Ovary (tissue), 9 donors: ENCODE data around the gene PRR23E. TPM values are rescaled to one million over a fixed set of nuclear protein-coding genes. Genes with fewer than 3 reads are reported as not detected.
A peak's percentile ranks its signal among the peaks of the same experiment; 100 is the strongest.

Experiments
- DNase-seq, 5 donors: peaks; one replicate each; pipeline ENCODE4 v3.0.0-alpha.2; 2019 to 2020
- H3K27ac ChIP-seq, 2 donors: fragments of 200-600 bp; one replicate each; pipeline versions ENCODE4 v1.5.1 to v1.8.0; 2019 to 2022
- H3K27me3 ChIP-seq: fragments of 200-600 bp; one replicate; pipeline ENCODE4 v1.8.0; 2022
- H3K36me3 ChIP-seq: fragments of 200-600 bp; sonication (generic); one replicate; pipeline ENCODE4 v1.5.1; 2019
- H3K4me1 ChIP-seq: one replicate; pipeline ENCODE4 v1.8.1; 2013; ENCODE audit warnings: mild to moderate bottlenecking, moderate library complexity; ENCODE audit not compliant: insufficient read depth
- H3K4me3 ChIP-seq: fragments of 200-600 bp; sonication (generic); one replicate; pipeline ENCODE4 v1.5.1; 2017
- H3K9me3 ChIP-seq, 2 donors: fragments of 200-600 bp in 1 of 2; sonication (generic) in 1 of 2; one replicate each; pipeline versions ENCODE4 v1.5.1 to v1.8.1; 2013 to 2019; ENCODE audit warnings: mild to moderate bottlenecking in 1 of 2, moderate library complexity in 1 of 2
- CTCF ChIP-seq, 3 donors: fragments of 450-650 bp in 2 of 3; fragments of 200-600 bp in 1 of 3; IDR thresholded peaks; one replicate each; pipeline versions ENCODE4 v1.5.1 to v1.8.0; 2016 to 2022; ENCODE audit warnings: antibody characterized with exemption in 3 of 3, mild to moderate bottlenecking in 1 of 3
- EP300 ChIP-seq: sonication (generic); formaldehyde crosslinking; IDR thresholded peaks from one replicate; pipeline ENCODE4 v1.6.1; 2017; ENCODE audit warnings: antibody characterized with exemption
- POLR2A ChIP-seq: fragments of 450-650 bp; IDR thresholded peaks from one replicate; pipeline ENCODE4 v1.6.1; 2017; ENCODE audit warnings: antibody characterized with exemption, mild to moderate bottlenecking, moderate library complexity
- WGBS, 3 donors: extraction: QIAGEN DNeasy Blood & Tissue Kit in 1 of 3; methylation state at CpG; one replicate each; pipeline versions ENCODE4 v1.1.5 to v1.1.7; 2013 to 2017; 5-methylcytosine and 5-hydroxymethylcytosine counted together
- intact Hi-C, 4 donors: fragments of 100-400 bp; cut with DNase I; formaldehyde crosslinking; loops; one replicate each; pipeline versions ENCODE4 v1.11.0 to v1.15.1; 2022 to 2023
- polyA plus RNA-seq, 2 donors: library from polyadenylated mRNA; stranded (reverse); fragments of 200-250 nt in 1 of 2; fragments of 350-450 nt in 1 of 2; fragmentation: Illumina TruSeq in 1 of 2; extraction: RNeasy Lipid Tissue Mini Kit (QIAGEN cat#74804) in 1 of 2; gene quantifications; one replicate each; pipeline ENCODE4 v1.2.3, GENCODE V29; 2013 to 2014
- total RNA-seq, 7 donors: library from RNA; depleted of rRNA in 2 of 7; stranded (reverse); fragments of >200 nt in 2 of 7; fragmentation: NEBNext Ultra II Directional in 3 of 7; extraction: Animal tissue kit (Norgen Biotek cat#: 25700) in 3 of 7; gene quantifications; one replicate each; pipeline versions ENCODE4 v1.1.0 to v1.2.4, GENCODE V29; 2016 to 2023
- donor health status: DM: no; HTN: no; CAD: no; lungs with moderate emphysema.
- donor health status: DM: no; HTN: no; CAD: no.
- donor health status: Bipolar disorder and iron deficiency.
- donor health status: DM: yes; HTN: yes; CAD: no.
- donor health status: DM: no; HTN: no; CAD: no.
- donor health status: DM: yes; HTN: yes; CAD: no.

PRR23E gene
- total and polyA plus RNA-seq, 9 donors: 0.08 TPM; not detected in 8

GRCh38 chr3:127171721-127172120 is 21.2 kb upstream of the PRR23E start:
- peak in 2 of 5 donors; percentile 9 to 17 for DNase-seq
- intact Hi-C loops: no loop called here
- no peaks in the 10 kb centered on the region for H3K36me3 ChIP-seq
- no peak for TF ChIP-seq CTCF (IDR thresholded peaks at IDR 0.05)
- TF ChIP-seq POLR2A: no peak
- no peak for TF ChIP-seq EP300
- WGBS, 3 donors: 79 to 84% (median 80%) methylated on average over 4 of the region's 4 CpGs
- no peak overlapping the region for H3K27ac ChIP-seq
- no peaks in the 10 kb centered on the region for H3K4me1 ChIP-seq
- H3K9me3 ChIP-seq: no peaks in the 10 kb centered on the region
- H3K27me3 ChIP-seq: no peaks in the 10 kb centered on the region
- no peak overlapping the region for H3K4me3 ChIP-seq

- no peak overlapping the region for H3K27ac ChIP-seq
- WGBS, 3 donors: 86 to 91% (median 87%) methylated on average over 5 of the region's 5 CpGs
- no peaks in the 10 kb centered on the region for H3K4me1 ChIP-seq
- no peak for DNase-seq
- H3K4me3 ChIP-seq: no peak overlapping the region
- no peaks in the 10 kb centered on the region for H3K27me3 ChIP-seq
- intact Hi-C loops: no loop called here
- no peaks in the 10 kb centered on the region for H3K36me3 ChIP-seq
- TF ChIP-seq CTCF (IDR thresholded peaks at IDR 0.05) (no peak), EP300 (no peak), POLR2A (no peak)
- no peaks in the 10 kb centered on the region for H3K9me3 ChIP-seq
Observed at GRCh38 chr3:127172211-127172610, 20.7 kb upstream of the PRR23E start.

GRCh38 chr3:127172781-127173515 is 20.0 kb upstream of the PRR23E start:
- Histone ChIP-seq H3K9me3 (no peaks in the 10 kb centered on the region), H3K27me3 (no peaks in the 10 kb centered on the region), H3K36me3 (no peaks in the 10 kb centered on the region), H3K4me3 (no peak overlapping the region), H3K4me1 (no peaks in the 10 kb centered on the region), H3K27ac (no peak overlapping the region)
- intact Hi-C loops: no loop called here
- TF ChIP-seq EP300 (no peak), CTCF (IDR thresholded peaks at IDR 0.05) (no peak), POLR2A (no peak)
- DNase-seq: peak in 2 of 5 donors; percentile 10 to 30
- 14 to 18% (median 15%) methylated on average over 22 of the region's 22 CpGs for WGBS, 3 donors

DNA sequence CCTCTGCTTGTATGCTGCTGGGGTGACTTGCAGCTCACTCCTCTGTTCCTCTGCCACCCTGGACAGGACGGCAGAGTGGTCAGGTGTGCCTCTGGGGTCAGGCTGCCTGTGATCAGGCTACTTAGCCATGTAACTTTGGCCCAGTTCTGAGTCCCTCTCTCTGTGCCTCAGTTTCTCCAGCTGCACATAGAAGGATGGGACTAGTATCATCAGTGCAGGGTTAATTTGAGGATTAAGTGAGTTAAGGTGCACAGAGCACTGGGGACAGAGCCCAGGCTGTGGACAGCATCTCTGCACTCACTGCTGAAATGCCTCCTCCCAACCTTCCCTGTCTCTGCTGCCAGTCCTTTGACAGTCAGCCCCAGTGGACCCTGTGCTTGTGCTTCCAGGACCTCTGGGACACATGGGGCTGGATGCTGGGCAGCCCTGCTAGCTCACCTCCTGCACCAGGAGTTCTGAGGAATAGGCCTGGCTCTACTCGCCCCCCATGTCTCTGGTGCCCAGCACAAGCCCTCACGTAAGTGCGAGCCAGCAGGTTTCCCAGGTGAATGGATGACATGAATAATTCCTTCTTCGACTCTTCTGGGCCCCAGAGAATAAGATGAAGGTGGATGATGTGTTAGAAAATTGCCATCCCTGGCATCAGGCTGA is 19.3 kb upstream of the PRR23E start:
- intact Hi-C loops: no loop called here
- peak in 1 of 5 donors; percentile 14 for DNase-seq
- Histone ChIP-seq H3K27me3 (no peaks in the 10 kb centered on the region), H3K36me3 (no peaks in the 10 kb centered on the region), H3K4me3 (no peak overlapping the region), H3K9me3 (no peaks in the 10 kb centered on the region), H3K4me1 (no peaks in the 10 kb centered on the region), H3K27ac (no peak overlapping the region)
- TF ChIP-seq POLR2A (no peak), CTCF (IDR thresholded peaks at IDR 0.05) (no peak), EP300 (no peak)
- 75 to 77% (median 75%) methylated on average over 5 of the region's 5 CpGs for WGBS, 3 donors
